Measurements from ENCODE around the gene LMNTD2.
"Not testable (repeated sequence)": the region's sequence is repeated elsewhere in the genome, so short reads cannot be mapped to it uniquely, and the experiment has no call there.

Gene LMNTD2

GRCh38 chr11:574031-574570 is 13.6 kb upstream of the LMNTD2 start:
- not testable (repeated sequence) for H3K9ac ChIP-seq (ENCODE audit: low read length); H3K36me3 ChIP-seq (ENCODE audit: insufficient read depth, low read length); H3K27ac ChIP-seq (ENCODE audit: low read depth, low read length); H3K9me3 ChIP-seq (ENCODE audit: low read length)
- Histone ChIP-seq H3K4me3 (ENCODE audit: low read depth in 1 of 2, low read length in 2 of 2) (peak overlapping the region in 1 of 2 donors; percentile 58), H3K4me1 (ENCODE audit: insufficient read depth, low read length) (peaks cover 28% of the 10 kb centered on the region), H3K27me3 (ENCODE audit: control insufficient read depth in 1 of 2, insufficient read depth in 2 of 2, low read length in 2 of 2) (peaks cover 0 to 11% of the 10 kb centered on the region in 2 donors)

GRCh38 chr11:573146-573759 is 12.7 kb upstream of the LMNTD2 start:
- Histone ChIP-seq H3K27ac (ENCODE audit: low read depth, low read length) (no peak overlapping the region), H3K4me1 (ENCODE audit: insufficient read depth, low read length) (peaks cover 24% of the 10 kb centered on the region), H3K9me3 (ENCODE audit: low read length) (no peaks in the 10 kb centered on the region), H3K9ac (ENCODE audit: low read length) (no peak overlapping the region), H3K4me3 (ENCODE audit: low read depth in 1 of 2, low read length in 2 of 2) (no peak overlapping the region), H3K36me3 (ENCODE audit: insufficient read depth, low read length) (no peaks in the 10 kb centered on the region), H3K27me3 (ENCODE audit: control insufficient read depth in 1 of 2, insufficient read depth in 2 of 2, low read length in 2 of 2) (peaks cover 0 to 11% of the 10 kb centered on the region in 2 donors)

GRCh38 chr11:571802-572185 is 11.3 kb upstream of the LMNTD2 start:
- H3K4me3 ChIP-seq (ENCODE audit: low read depth in 1 of 2, low read length in 2 of 2) = no peak overlapping the region

GRCh38 chr11:569158-569885 is 8.8 kb upstream of the LMNTD2 start:
- Histone ChIP-seq H3K4me1 (ENCODE audit: insufficient read depth, low read length) (peaks cover 9% of the 10 kb centered on the region), H3K9me3 (ENCODE audit: low read length) (no peaks in the 10 kb centered on the region), H3K27ac (ENCODE audit: low read depth, low read length) (no peak overlapping the region)

More at GRCh38 chr11:571802-572185, 11.3 kb upstream of the LMNTD2 start:
- Histone ChIP-seq H3K9ac (ENCODE audit: low read length) (no peak overlapping the region), H3K27ac (ENCODE audit: low read depth, low read length) (no peak overlapping the region), H3K4me1 (ENCODE audit: insufficient read depth, low read length) (peaks cover 12% of the 10 kb centered on the region), H3K9me3 (ENCODE audit: low read length) (no peaks in the 10 kb centered on the region), H3K36me3 (ENCODE audit: insufficient read depth, low read length) (no peaks in the 10 kb centered on the region), H3K27me3 (ENCODE audit: control insufficient read depth in 1 of 2, insufficient read depth in 2 of 2, low read length in 2 of 2) (peaks cover 0 to 11% of the 10 kb centered on the region in 2 donors)

GRCh38 chr11:568306-569157 is 8.0 kb upstream of the LMNTD2 start:
- peak overlapping the region; percentile 59 for H3K4me3 ChIP-seq (ENCODE audit: low read depth in 1 of 2, low read length in 2 of 2)
- H3K27ac ChIP-seq (ENCODE audit: low read depth, low read length) = no peak overlapping the region
- H3K27me3 ChIP-seq (ENCODE audit: control insufficient read depth in 1 of 2, insufficient read depth in 2 of 2, low read length in 2 of 2) = peaks cover 0 to 4% of the 10 kb centered on the region in 2 donors
- no peaks in the 10 kb centered on the region for H3K9me3 ChIP-seq (ENCODE audit: low read length)
- peaks cover 7% of the 10 kb centered on the region for H3K4me1 ChIP-seq (ENCODE audit: insufficient read depth, low read length)
- peak overlapping the region; percentile 41 for H3K9ac ChIP-seq (ENCODE audit: low read length)
- no peaks in the 10 kb centered on the region for H3K36me3 ChIP-seq (ENCODE audit: insufficient read depth, low read length)

More at GRCh38 chr11:569158-569885, 8.8 kb upstream of the LMNTD2 start:
- H3K9ac ChIP-seq (ENCODE audit: low read length) = peak overlapping the region; percentile 41
- H3K27me3 ChIP-seq (ENCODE audit: control insufficient read depth in 1 of 2, insufficient read depth in 2 of 2, low read length in 2 of 2) = peaks cover 0 to 4% of the 10 kb centered on the region in 2 donors
- H3K36me3 ChIP-seq (ENCODE audit: insufficient read depth, low read length) = no peaks in the 10 kb centered on the region
- H3K4me3 ChIP-seq (ENCODE audit: low read depth in 1 of 2, low read length in 2 of 2) = peak overlapping the region; percentile 59

GRCh38 chr11:567629-568292 is 7.2 kb upstream of the LMNTD2 start:
- Histone ChIP-seq H3K4me3 (ENCODE audit: low read depth in 1 of 2, low read length in 2 of 2) (peak overlapping the region in 1 of 2 donors; percentile 59), H3K27ac (ENCODE audit: low read depth, low read length) (no peak overlapping the region), H3K4me1 (ENCODE audit: insufficient read depth, low read length) (peaks cover 7% of the 10 kb centered on the region), H3K36me3 (ENCODE audit: insufficient read depth, low read length) (no peaks in the 10 kb centered on the region), H3K9me3 (ENCODE audit: low read length) (no peaks in the 10 kb centered on the region), H3K9ac (ENCODE audit: low read length) (no peak overlapping the region), H3K27me3 (ENCODE audit: control insufficient read depth in 1 of 2, insufficient read depth in 2 of 2, low read length in 2 of 2) (no peaks in the 10 kb centered on the region)

GRCh38 chr11:567011-567628 is 6.6 kb upstream of the LMNTD2 start:
- H3K27ac ChIP-seq (ENCODE audit: low read depth, low read length) = no peak overlapping the region
- no peaks in the 10 kb centered on the region for H3K9me3 ChIP-seq (ENCODE audit: low read length)
- peaks cover 7% of the 10 kb centered on the region for H3K4me1 ChIP-seq (ENCODE audit: insufficient read depth, low read length)
- no peak overlapping the region for H3K4me3 ChIP-seq (ENCODE audit: low read depth in 1 of 2, low read length in 2 of 2)
- H3K36me3 ChIP-seq (ENCODE audit: insufficient read depth, low read length) = no peaks in the 10 kb centered on the region
- H3K27me3 ChIP-seq (ENCODE audit: control insufficient read depth in 1 of 2, insufficient read depth in 2 of 2, low read length in 2 of 2) = no peaks in the 10 kb centered on the region
- no peak overlapping the region for H3K9ac ChIP-seq (ENCODE audit: low read length)

GRCh38 chr11:565921-566509 is 5.5 kb upstream of the LMNTD2 start:
- no peaks in the 10 kb centered on the region for H3K9me3 ChIP-seq (ENCODE audit: low read length)
- no peak overlapping the region for H3K9ac ChIP-seq (ENCODE audit: low read length)
- no peak overlapping the region for H3K27ac ChIP-seq (ENCODE audit: low read depth, low read length)
- peaks cover 7% of the 10 kb centered on the region for H3K4me1 ChIP-seq (ENCODE audit: insufficient read depth, low read length)
- H3K36me3 ChIP-seq (ENCODE audit: insufficient read depth, low read length) = no peaks in the 10 kb centered on the region
- H3K27me3 ChIP-seq (ENCODE audit: control insufficient read depth in 1 of 2, insufficient read depth in 2 of 2, low read length in 2 of 2) = peaks cover 0 to 4% of the 10 kb centered on the region in 2 donors
- H3K4me3 ChIP-seq (ENCODE audit: low read depth in 1 of 2, low read length in 2 of 2) = no peak overlapping the region

GRCh38 chr11:563812-564578 is 3.5 kb upstream of the LMNTD2 start:
- Histone ChIP-seq H3K27ac (ENCODE audit: low read depth, low read length) (no peak overlapping the region), H3K36me3 (ENCODE audit: insufficient read depth, low read length) (no peaks in the 10 kb centered on the region), H3K4me3 (ENCODE audit: low read depth in 1 of 2, low read length in 2 of 2) (no peak overlapping the region), H3K27me3 (ENCODE audit: control insufficient read depth in 1 of 2, insufficient read depth in 2 of 2, low read length in 2 of 2) (peaks cover 0 to 11% of the 10 kb centered on the region in 2 donors), H3K4me1 (ENCODE audit: insufficient read depth, low read length) (peaks cover 6% of the 10 kb centered on the region), H3K9ac (ENCODE audit: low read length) (no peak overlapping the region), H3K9me3 (ENCODE audit: low read length) (no peaks in the 10 kb centered on the region)

All from muscle layer of colon (tissue), 2 donors.